GM12878 (cell line): ENCODE results near the gene SLC35G1. TPM values are rescaled to one million over a fixed set of nuclear protein-coding genes. Genes with fewer than 3 reads are reported as not detected.

ENCODE experiments used
- ATAC-seq: fragments of 200-7000 bp; cut with Tn5 transposase; 3 replicates; pipeline ENCODE4 v1.9.1; 2020; ENCODE audit warnings: mild to moderate bottlenecking, moderate library complexity
- BruUV-seq: library from RNA; stranded (reverse); fragments of 400-500 nt; replicated peaks from 2 replicates; lab custom pipeline; 2021; lab: Mats Ljungman, UMichigan
- CTCF ChIA-PET: fragments of 300-600 bp; sonication (Branson Sonifier 250); formaldehyde crosslinking; extraction: SDS; loops from one replicate; lab custom pipeline; 2021; ENCODE audit warnings: inconsistent platforms; lab: Yijun Ruan, JAX
- POLR2A ChIA-PET: fragments of 350-600 bp; formaldehyde crosslinking; extraction: SDS; loops from one replicate; lab custom pipeline; 2021; ENCODE audit warnings: inconsistent platforms; lab: Charles Lee
- RAD21 ChIA-PET: fragments of 300-600 bp; sonication (Branson Sonifier 250); formaldehyde crosslinking; loops from one replicate; lab custom pipeline; 2023; ENCODE audit warnings: antibody characterized with exemption; ENCODE audit not compliant: unreplicated experiment; lab: Charles Lee
- SMC1A ChIA-PET: fragments of 300-600 bp; sonication (Branson Sonifier 250); formaldehyde crosslinking; loops from one replicate; lab custom pipeline; 2023; ENCODE audit not compliant: unreplicated experiment, uncharacterized antibody; lab: Charles Lee
- DNase-seq: peaks from one replicate; pipeline ENCODE4 v3.0.0-alpha.2; 2011; ENCODE audit warnings: low read depth, low spot score
- FAIRE-seq: peaks from 3 replicates; lab custom pipeline; 2011; peaks lifted over from hg19 to GRCh38; lab: Jason Lieb, UNC
- H2AFZ ChIP-seq: 2 replicates; pipeline ENCODE4 v1.6.0; 2011; ENCODE audit warnings: low read depth, low read length, control low read depth; ENCODE audit not compliant: control insufficient read depth
- H3K27ac ChIP-seq: 2 replicates; pipeline ENCODE4 v1.5.1; 2011; ENCODE audit warnings: control low read depth; ENCODE audit not compliant: control insufficient read depth, insufficient read depth
- H3K27me3 ChIP-seq, 2 experiments: replicated peaks in 1 of 2; 2 replicates each; pipeline versions ENCODE4 v1.6.0 to v1.6.1; 2011; ENCODE audit warnings: low read length in 1 of 2; ENCODE audit not compliant: control insufficient read depth in 2 of 2, insufficient read depth in 2 of 2
- H3K36me3 ChIP-seq, 2 experiments: 2 replicates each; pipeline ENCODE4 v1.5.1; 2011; ENCODE audit warnings: low read length in 1 of 2; ENCODE audit not compliant: control insufficient read depth in 2 of 2, insufficient read depth in 2 of 2
- H3K4me1 ChIP-seq: 2 replicates; pipeline ENCODE4 v1.6.1; 2011; ENCODE audit warnings: mild to moderate bottlenecking, low read length, moderate library complexity, mixed read lengths; ENCODE audit not compliant: control insufficient read depth, insufficient read depth
- H3K4me2 ChIP-seq: 2 replicates; pipeline ENCODE4 v1.6.0; 2011; ENCODE audit warnings: control low read depth; ENCODE audit not compliant: control insufficient read depth, insufficient read depth
- H3K4me3 ChIP-seq: fragments of 200-600 bp; sonication (generic); 2 replicates; pipeline ENCODE4 v1.5.1; 2016
- H3K79me2 ChIP-seq: 2 replicates; pipeline ENCODE4 v1.6.0; 2011; ENCODE audit warnings: low read length; ENCODE audit not compliant: control insufficient read depth, insufficient read depth
- H3K9ac ChIP-seq: 2 replicates; pipeline ENCODE4 v1.8.0; 2011; ENCODE audit warnings: low read length, control low read depth, mixed read lengths; ENCODE audit not compliant: control insufficient read depth, insufficient read depth
- H3K9me3 ChIP-seq: replicated peaks from 3 replicates; pipeline ENCODE4 v1.5.1; 2011; ENCODE audit warnings: mild to moderate bottlenecking, low read length; ENCODE audit not compliant: control insufficient read depth, insufficient read depth
- H4K20me1 ChIP-seq: 2 replicates; pipeline ENCODE4 v1.6.0; 2011; ENCODE audit not compliant: control insufficient read depth, insufficient read depth
- CEBPB ChIP-seq, 2 experiments: fragments of 150-350 bp in 1 of 2; IDR thresholded peaks; 2 replicates each; pipeline ENCODE4 v1.6.1; 2012 to 2014; ENCODE audit warnings: low read depth in 2 of 2, low read length in 2 of 2, borderline replicate concordance in 1 of 2, inconsistent platforms in 1 of 2
- CREM ChIP-seq: IDR thresholded peaks from 2 replicates; pipeline ENCODE4 v1.6.1; 2014; ENCODE audit warnings: antibody characterized with exemption, low read depth
- EED ChIP-seq: sonication (generic); IDR thresholded peaks from 2 replicates; pipeline ENCODE4 v1.6.1; 2016; ENCODE audit warnings: antibody characterized with exemption, low read depth
- HCFC1 ChIP-seq: fragments of 150-350 bp; IDR thresholded peaks from 2 replicates; pipeline ENCODE4 v1.6.1; 2014; ENCODE audit warnings: low read length
- MYC ChIP-seq: IDR thresholded peaks from 2 replicates; pipeline ENCODE4 v1.6.1; 2011; ENCODE audit warnings: mild to moderate bottlenecking, low read length, moderate library complexity, inconsistent platforms; ENCODE audit not compliant: insufficient read depth, insufficient replicate concordance, insufficient read length, severe bottlenecking
- NR2C2 ChIP-seq: IDR thresholded peaks from 2 replicates; pipeline ENCODE4 v1.6.1; 2011; ENCODE audit warnings: borderline replicate concordance, low read depth; ENCODE audit not compliant: control insufficient read depth, insufficient read length
- PAX5 ChIP-seq: IDR thresholded peaks from 2 replicates; pipeline ENCODE4 v1.6.1; 2011; ENCODE audit warnings: low read depth, low read length, borderline replicate concordance
- RAD21 ChIP-seq: IDR thresholded peaks from 2 replicates; pipeline ENCODE4 v1.6.1; 2011; ENCODE audit warnings: mild to moderate bottlenecking, low read depth, low read length, moderate library complexity; ENCODE audit not compliant: insufficient read depth
- RB1 ChIP-seq: fragments of 450-650 bp; formaldehyde crosslinking; IDR thresholded peaks from 2 replicates; pipeline ENCODE4 v1.6.1; 2017; ENCODE audit warnings: mild to moderate bottlenecking, borderline replicate concordance
- SKIL ChIP-seq: fragments of 450-650 bp; IDR thresholded peaks from 2 replicates; pipeline ENCODE4 v1.6.1; 2017; ENCODE audit warnings: mild to moderate bottlenecking, low read depth, inconsistent platforms; ENCODE audit not compliant: poor library complexity, severe bottlenecking
- SMARCA5 ChIP-seq: fragments of 450-650 bp; IDR thresholded peaks from 2 replicates; pipeline ENCODE4 v1.6.1; 2017; ENCODE audit warnings: mild to moderate bottlenecking
- SUPT20H ChIP-seq: IDR thresholded peaks from 2 replicates; pipeline ENCODE4 v1.6.1; 2011; ENCODE audit warnings: low read depth, mild to moderate bottlenecking, low read length, moderate library complexity, borderline replicate concordance; ENCODE audit not compliant: control insufficient read depth
- TARDBP ChIP-seq: IDR thresholded peaks from 2 replicates; pipeline ENCODE4 v1.6.1; 2016; ENCODE audit warnings: borderline replicate concordance
- TCF3 ChIP-seq: IDR thresholded peaks from 2 replicates; pipeline ENCODE4 v1.6.1; 2012; ENCODE audit warnings: low read depth, mild to moderate bottlenecking, low read length, borderline replicate concordance; ENCODE audit not compliant: insufficient read depth
- USF1 ChIP-seq: IDR thresholded peaks from 2 replicates; pipeline ENCODE4 v1.6.1; 2011; ENCODE audit warnings: borderline replicate concordance, low read depth, mild to moderate bottlenecking, moderate library complexity, mixed read lengths, low read length; ENCODE audit not compliant: insufficient read depth; ENCODE audit errors: extremely low read length
- YBX1 ChIP-seq: fragments of 450-650 bp; IDR thresholded peaks from 2 replicates; pipeline ENCODE4 v1.6.1; 2016; ENCODE audit warnings: antibody characterized with exemption
- ZNF274 ChIP-seq: IDR thresholded peaks from one replicate; pipeline ENCODE4 v1.8.0; 2011; ENCODE audit not compliant: insufficient read length, insufficient read depth
- WGBS: methylation state at CpG from one replicate; pipeline ENCODE4 v1.1.6; 2016; ENCODE audit warnings: low lambda C conversion rate; ENCODE audit not compliant: insufficient replicate concordance, insufficient coverage; ENCODE audit errors: missing lambda C conversion rate; 5-methylcytosine and 5-hydroxymethylcytosine counted together
- in situ Hi-C: fragments of 300-500 bp; cut with MboI; formaldehyde crosslinking; loops from 9 replicates; pipeline ENCODE4 v1.14.3; 2018; ENCODE audit warnings: mixed read lengths
- intact Hi-C: fragments of 100-400 bp; cut with micrococcal nuclease; formaldehyde crosslinking; loops from one replicate; pipeline ENCODE4 v1.14.2; 2022; ENCODE audit not compliant: unreplicated experiment
- polyA plus RNA-seq, 11 experiments: library from polyadenylated mRNA; depleted of rRNA in 4 of 11; unstranded in 6 of 11; stranded (reverse) in 5 of 11; fragments of >200 nt; fragmentation: Nextera tagmentation in 4 of 11; fragmentation: Illumina TruSeq in 1 of 11; extraction: Ambion mirVana in 4 of 11; extraction: Trizol in 1 of 11; gene quantifications; 1 replicate in 1 of 11; 2 replicates in 10 of 11; pipeline versions ENCODE4 v1.2.1 to v1.2.3, GENCODE V29; 2011 to 2016; ENCODE audit warnings: inconsistent platforms in 2 of 11, missing spikeins in 2 of 11, low read depth in 1 of 11
- total RNA-seq, 4 experiments: library from RNA; depleted of rRNA in 3 of 4; stranded (reverse); fragments of >200 nt in 3 of 4; fragmentation: Illumina TruSeq in 1 of 4; extraction: Trizol in 1 of 4; gene quantifications; 2 replicates each; pipeline versions ENCODE4 v1.2.1 to v1.2.3, GENCODE V29; 2013 to 2021
- TF ChIP-seq, protein P1 (sequence below): fragments of 450-650 bp; IDR thresholded peaks from 2 replicates; pipeline ENCODE4 v1.6.1; 2016; ENCODE audit warnings: mild to moderate bottlenecking, moderate library complexity, borderline replicate concordance

SLC35G1 gene
- total and polyA plus RNA-seq, 10 of the 15 experiments (the other 5 are each of a cell fraction or from before 2014, with no cell fraction given), result 1.7 to 8.8 (median 6.7) TPM

DNA sequence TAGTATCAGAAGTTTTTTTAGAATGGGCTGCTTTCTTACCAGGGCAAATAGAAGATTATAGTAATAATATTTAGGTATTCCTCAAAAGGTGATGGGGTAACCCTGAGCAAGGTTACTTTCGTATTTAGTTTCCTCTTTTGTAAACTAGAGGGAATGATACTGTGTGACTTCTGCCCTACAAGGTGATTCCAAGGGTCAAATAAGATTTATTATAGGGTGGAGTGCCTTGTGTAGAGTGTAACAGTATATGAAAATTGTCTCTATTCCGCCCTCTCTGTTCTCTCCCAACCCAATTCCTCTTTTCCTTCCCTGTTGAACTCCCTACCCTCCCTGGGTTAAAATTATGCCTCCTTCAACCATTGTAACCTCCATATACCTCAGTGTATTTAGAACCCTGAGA, 5.3 kb downstream of the SLC35G1 start:
- WGBS, result 91% methylated on average over 2 of the region's 2 CpGs
- H3K9me3 ChIP-seq, result no peaks in the 10 kb centered on the region
- TF ChIP-seq TARDBP, result no peak
- no peak for TF ChIP-seq SKIL
- TF ChIP-seq, protein P1, sequence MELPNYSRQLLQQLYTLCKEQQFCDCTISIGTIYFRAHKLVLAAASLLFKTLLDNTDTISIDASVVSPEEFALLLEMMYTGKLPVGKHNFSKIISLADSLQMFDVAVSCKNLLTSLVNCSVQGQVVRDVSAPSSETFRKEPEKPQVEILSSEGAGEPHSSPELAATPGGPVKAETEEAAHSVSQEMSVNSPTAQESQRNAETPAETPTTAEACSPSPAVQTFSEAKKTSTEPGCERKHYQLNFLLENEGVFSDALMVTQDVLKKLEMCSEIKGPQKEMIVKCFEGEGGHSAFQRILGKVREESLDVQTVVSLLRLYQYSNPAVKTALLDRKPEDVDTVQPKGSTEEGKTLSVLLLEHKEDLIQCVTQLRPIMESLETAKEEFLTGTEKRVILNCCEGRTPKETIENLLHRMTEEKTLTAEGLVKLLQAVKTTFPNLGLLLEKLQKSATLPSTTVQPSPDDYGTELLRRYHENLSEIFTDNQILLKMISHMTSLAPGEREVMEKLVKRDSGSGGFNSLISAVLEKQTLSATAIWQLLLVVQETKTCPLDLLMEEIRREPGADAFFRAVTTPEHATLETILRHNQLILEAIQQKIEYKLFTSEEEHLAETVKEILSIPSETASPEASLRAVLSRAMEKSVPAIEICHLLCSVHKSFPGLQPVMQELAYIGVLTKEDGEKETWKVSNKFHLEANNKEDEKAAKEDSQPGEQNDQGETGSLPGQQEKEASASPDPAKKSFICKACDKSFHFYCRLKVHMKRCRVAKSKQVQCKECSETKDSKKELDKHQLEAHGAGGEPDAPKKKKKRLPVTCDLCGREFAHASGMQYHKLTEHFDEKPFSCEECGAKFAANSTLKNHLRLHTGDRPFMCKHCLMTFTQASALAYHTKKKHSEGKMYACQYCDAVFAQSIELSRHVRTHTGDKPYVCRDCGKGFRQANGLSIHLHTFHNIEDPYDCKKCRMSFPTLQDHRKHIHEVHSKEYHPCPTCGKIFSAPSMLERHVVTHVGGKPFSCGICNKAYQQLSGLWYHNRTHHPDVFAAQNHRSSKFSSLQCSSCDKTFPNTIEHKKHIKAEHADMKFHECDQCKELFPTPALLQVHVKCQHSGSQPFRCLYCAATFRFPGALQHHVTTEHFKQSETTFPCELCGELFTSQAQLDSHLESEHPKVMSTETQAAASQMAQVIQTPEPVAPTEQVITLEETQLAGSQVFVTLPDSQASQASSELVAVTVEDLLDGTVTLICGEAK, result no peak
- TF ChIP-seq CREM, result no peak
- no peak for TF ChIP-seq USF1
- TF ChIP-seq ZNF274, result no peak
- TF ChIP-seq SMARCA5, result no peak
- no peak for TF ChIP-seq MYC
- TF ChIP-seq HCFC1, result no peak
- no peak for TF ChIP-seq YBX1
- TF ChIP-seq PAX5, result no peak
- no peak for TF ChIP-seq TCF3
- no peak for TF ChIP-seq SUPT20H
- no peak for TF ChIP-seq RAD21
- TF ChIP-seq EED, result no peak
- no peak for TF ChIP-seq RB1
- TF ChIP-seq NR2C2, result no peak
- no peak for TF ChIP-seq CEBPB (IDR thresholded peaks at IDR 0.05; ENCODE audit: borderline replicate concordance in 1 of 2, low read depth in 2 of 2, low read length in 2 of 2)
- ChIA-PET RAD21 (no interaction called here), SMC1A (no interaction called here), POLR2A (no interaction called here), CTCF (interaction anchor here (1.2 kb wide), 1 partner anchor 17 kb away, joined by 3 read pairs; no protein-coding TSS in a partner anchor)
- H3K4me2 ChIP-seq, result no peak overlapping the region
- intact Hi-C loops, result no loop called here
- ATAC-seq (no peak), DNase-seq (no peak), FAIRE-seq (no peak)
- in situ Hi-C loops, result no loop called here
- peaks cover 8% of the 10 kb centered on the region for H3K4me1 ChIP-seq
- H3K36me3 ChIP-seq, result no peaks in the 10 kb centered on the region
- no peak overlapping the region for H3K27ac ChIP-seq
- BruUV-seq, result no TSS peak
- H3K9ac ChIP-seq, result no peak overlapping the region
- no peaks in the 10 kb centered on the region for H3K27me3 ChIP-seq
- no peaks in the 10 kb centered on the region for H4K20me1 ChIP-seq
- H3K79me2 ChIP-seq, result peaks cover 6% of the 10 kb centered on the region
- no peak overlapping the region for H2AFZ ChIP-seq
- no peak overlapping the region for H3K4me3 ChIP-seq
